Astrocyte (in vitro differentiated cells and primary cell): ENCODE data around the gene BCAS1.

Experiments used
- CTCF ChIP-seq: IDR thresholded peaks from 2 replicates; pipeline ENCODE4 v1.5.1; 2011; ENCODE audit warnings: low read depth, mild to moderate bottlenecking, inconsistent platforms, low read length, moderate library complexity; ENCODE audit not compliant: insufficient read depth
- EZH2 ChIP-seq: IDR thresholded peaks from 2 replicates; pipeline ENCODE4 v1.6.1; 2012; ENCODE audit warnings: mild to moderate bottlenecking, low read length, inconsistent platforms; ENCODE audit not compliant: insufficient read depth

GRCh38 chr20:53950578-53950977, 119.8 kb downstream of the BCAS1 start:
- TF ChIP-seq CTCF (no peak), EZH2 (no peak)
